Activated CD4-positive, CD25-positive, alpha-beta regulatory T cell (primary cell): ENCODE measurements around the gene TMEM69.
"Not testable (repeated sequence)": the region's sequence is repeated elsewhere in the genome, so short reads cannot be mapped to it uniquely, and the experiment has no call there.

Experiments
- DNase-seq, 4 experiments: peaks; one replicate each; lab custom pipeline; 2025; lab: John Stamatoyannopoulos, UW

TMEM69 gene

GRCh38 chr1:45678489-45678888 is 9.5 kb upstream of the TMEM69 start:
- no peak for DNase-seq

GRCh38 chr1:45679123-45679522 is 8.9 kb upstream of the TMEM69 start:
- no peak for DNase-seq

DNA sequence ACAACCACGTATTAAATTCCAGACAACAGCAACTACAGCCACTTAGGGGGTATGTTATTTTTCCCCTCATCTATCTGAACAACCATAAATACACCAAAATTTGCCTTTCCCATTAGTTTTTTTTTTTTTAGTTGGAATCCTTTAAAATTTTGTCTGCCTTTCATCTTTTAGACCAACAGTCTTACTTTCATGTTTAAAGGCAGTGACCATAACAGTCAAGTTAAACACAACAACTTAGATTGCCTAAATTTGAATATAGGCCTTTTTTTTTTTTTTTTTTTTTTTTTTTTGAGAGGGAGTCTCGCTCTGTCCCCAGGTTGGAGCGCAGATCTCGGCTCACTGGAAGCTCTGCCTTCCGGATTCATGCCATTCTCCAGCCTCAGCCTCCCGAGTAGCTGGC is 5.0 kb upstream of the TMEM69 start:
- no peak for DNase-seq

GRCh38 chr1:45684402-45684801 is 3.6 kb upstream of the TMEM69 start:
- no peak for DNase-seq

- DNase-seq: no peak
Measured at GRCh38 chr1:45685308-45686014, 2.5 kb upstream of the TMEM69 start.

GRCh38 chr1:45686015-45686287 is 2.0 kb upstream of the TMEM69 start:
- peak; percentile 36 to 44 (median 38) for DNase-seq

DNA sequence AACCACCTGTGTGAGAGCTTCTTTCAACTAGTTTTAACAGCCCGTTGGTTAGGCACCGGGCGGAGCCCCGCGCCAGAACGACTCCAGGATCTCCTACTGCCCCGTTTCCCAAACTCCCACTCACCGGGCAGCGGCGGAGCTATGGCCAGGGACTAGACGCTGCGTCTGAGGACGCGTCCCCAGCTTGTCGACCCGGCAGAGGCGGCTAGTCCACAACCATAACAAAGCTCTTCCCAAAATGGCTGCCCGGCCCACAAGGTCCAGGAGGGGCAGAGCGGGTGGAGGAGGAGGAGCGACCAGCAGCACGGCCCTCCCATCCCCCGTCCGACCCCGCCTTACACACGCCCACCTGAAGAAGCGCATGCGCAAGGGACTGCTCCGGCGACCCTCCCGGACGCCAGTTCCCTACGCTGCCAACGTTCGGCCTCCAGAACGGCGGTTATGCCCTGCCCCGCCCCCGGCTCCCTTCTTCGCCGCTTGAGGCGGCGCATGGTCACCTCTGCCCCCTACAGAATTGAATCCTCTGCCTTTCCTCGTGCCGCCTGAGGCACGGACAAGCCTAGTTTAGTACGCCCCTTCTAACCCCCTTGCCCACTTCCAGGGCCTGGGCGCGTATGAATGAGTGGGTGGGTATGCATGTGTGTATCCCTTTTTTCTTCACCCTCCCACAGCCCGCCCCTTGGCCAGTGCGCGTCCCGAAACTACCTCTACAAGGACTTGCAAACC is 1.5 kb upstream of the TMEM69 start, which contains the start of gene GPBP1L1:
Gene GPBP1L1 (minus strand): TSS at position 246 of the 726 bp plus-strand sequence. CDS start 27,446 bp downstream, outside the sequence.
- DNase-seq: peak; percentile 90 to 94 (median 94)

DNA sequence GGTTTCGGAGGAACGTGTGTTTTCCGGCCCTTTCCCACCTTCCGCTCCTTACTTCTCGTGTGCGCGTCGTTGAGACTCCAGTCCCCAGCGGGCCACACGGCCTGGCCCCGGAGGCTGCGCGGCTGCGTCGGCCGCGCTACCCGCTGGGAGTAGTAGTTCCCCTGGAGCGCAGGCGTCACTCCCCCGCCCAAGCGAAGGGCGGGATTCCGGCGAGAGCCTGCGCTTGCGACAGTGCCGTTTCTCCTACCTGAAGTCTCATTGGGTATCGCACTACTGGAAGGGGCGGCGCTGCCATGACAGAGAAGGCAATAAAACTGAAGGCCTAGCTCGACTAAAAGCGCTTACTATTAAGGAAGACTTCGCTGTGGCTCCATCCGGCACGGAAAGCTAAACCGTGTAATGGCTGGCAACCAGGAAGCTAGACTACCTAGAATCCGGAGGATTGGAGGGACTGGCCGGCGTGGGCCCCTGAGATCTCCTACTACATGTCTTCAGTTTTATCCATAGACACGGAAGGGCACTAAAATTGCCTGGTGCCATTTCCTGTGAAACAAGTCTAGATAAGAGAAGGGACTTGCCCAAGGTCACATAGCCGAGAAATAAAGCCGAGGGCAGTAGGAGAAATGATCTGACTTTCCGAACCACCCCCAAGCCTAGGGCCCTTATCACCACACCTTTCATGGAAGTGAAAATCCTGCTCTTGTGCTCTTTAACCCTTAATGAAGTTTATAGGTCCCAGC is 797 bp upstream of the TMEM69 start:
- DNase-seq: peak; percentile 88 to 97 (median 92)

- DNase-seq: not testable (repeated sequence)
Measured at GRCh38 chr1:45693811-45694210, 5.8 kb downstream of the TMEM69 start.

DNA sequence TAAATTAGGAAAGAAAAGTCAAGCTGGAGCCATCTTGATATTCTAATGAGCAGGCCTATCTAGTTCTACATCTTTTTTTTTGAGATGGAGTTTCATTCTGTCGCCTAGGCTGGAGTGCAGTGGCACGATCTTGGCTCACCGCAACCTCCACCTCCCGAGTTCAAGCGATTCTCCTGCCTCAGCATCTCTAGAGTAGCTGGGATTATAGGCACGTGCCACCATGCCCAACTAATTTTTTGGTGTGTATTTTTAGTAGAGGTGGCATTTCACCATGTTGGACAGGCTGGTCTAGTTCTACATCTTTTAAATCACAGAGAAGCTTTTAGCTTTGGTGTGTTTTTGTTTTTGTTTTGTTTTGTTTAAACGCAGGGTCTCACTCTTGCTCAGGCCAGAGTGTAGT is 6.8 kb downstream of the TMEM69 start:
- DNase-seq: no peak

- no peak for DNase-seq
Measured at GRCh38 chr1:45704637-45705036, 16.7 kb downstream of the TMEM69 start.

DNA sequence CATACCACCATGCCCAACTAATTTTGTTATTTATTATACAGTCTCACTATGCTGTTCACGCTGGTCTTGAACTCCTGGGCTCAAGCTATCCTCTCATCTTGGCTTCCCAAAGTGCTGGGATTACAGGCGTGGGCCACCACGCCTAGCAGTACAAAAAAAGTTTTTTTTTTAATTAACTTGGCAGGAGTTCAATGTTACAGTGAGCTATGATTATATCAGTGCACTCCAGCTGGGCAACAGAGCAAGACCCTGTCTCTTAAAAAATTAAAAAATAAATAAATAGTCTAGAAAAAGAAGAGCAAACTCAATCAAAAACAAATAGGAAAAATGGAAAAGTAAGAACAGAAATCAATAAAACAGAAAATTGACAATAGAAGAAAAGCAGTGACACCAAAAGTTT is 25.7 kb downstream of the TMEM69 start:
- DNase-seq: no peak

DNA sequence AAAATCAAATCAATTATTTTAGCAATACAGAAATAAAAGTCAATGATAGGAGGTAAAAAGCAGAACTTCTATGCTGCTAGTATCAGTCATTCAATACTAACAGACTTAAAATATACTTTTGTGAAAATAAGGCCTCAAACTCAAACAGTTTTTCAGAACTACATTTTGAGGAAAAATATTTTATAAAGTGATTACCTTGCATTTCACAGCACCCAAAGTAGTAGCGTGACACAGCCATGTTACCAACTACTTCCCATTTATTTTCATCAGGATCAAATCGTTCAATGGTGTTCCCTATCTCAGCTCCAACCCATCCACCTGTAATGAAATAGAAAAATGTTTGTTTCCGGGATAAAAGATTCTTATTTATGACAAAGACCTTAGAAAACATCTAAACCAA is 28.7 kb downstream of the TMEM69 start:
- no peak for DNase-seq

DNA sequence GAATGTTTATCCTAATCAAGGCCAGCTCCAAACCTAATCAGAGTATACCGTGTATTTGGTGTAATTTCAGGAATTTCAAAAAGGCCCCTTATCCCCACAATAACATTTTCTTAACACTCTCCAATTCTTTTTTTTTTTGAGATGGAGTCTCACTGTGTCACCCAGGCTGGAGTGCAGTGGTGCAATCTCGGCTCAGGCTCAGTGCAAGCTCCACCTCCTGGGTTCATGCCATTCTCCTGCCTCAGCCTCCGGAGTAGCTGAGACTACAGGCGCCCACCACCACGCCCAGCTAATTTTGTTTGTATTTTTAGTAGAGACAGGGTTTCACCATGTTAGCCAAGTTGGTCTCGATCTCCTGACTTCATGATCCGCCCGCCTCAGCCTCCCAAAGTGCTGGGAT is 29.4 kb downstream of the TMEM69 start:
- not testable (repeated sequence) for DNase-seq

GRCh38 chr1:45718289-45718688 is 30.3 kb downstream of the TMEM69 start:
- no peak for DNase-seq

DNA sequence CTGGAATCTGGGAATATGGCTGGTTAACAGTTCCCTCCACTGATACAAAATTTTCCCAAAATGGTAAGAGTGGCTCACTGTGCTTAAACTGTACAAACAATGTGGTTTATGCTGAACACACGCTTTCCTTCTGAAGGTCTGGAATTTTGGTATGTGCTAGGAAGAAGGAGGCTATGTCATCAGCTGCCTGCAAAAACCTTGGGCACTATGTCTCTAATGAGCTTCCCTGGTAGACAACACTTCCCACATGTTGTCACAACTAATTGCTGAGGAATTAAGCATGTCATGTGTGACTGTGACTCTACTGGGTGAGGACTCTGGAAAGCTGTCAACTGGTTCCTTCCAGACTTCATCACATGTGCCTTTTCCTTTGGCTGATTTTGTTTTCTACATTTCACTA is 33.2 kb downstream of the TMEM69 start:
- no peak for DNase-seq

DNA sequence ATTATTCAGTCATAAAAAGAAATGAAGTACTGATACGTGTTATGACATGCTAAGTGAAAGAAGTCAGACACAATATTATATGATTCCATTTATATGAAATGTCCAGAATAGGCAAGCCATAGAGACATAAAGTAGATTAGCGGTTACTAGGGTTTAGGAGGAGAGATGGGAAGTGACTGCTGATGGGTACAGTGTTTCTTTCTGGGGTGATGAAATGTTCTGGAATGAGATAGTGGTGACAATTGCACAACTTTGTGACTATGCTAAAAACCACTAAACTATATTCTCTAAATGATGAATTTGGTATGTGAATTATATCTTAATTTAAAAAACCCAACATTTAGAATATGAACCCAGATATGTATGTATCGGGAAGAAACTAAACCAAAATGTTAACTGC is 34.8 kb downstream of the TMEM69 start:
- DNase-seq: no peak

DNA sequence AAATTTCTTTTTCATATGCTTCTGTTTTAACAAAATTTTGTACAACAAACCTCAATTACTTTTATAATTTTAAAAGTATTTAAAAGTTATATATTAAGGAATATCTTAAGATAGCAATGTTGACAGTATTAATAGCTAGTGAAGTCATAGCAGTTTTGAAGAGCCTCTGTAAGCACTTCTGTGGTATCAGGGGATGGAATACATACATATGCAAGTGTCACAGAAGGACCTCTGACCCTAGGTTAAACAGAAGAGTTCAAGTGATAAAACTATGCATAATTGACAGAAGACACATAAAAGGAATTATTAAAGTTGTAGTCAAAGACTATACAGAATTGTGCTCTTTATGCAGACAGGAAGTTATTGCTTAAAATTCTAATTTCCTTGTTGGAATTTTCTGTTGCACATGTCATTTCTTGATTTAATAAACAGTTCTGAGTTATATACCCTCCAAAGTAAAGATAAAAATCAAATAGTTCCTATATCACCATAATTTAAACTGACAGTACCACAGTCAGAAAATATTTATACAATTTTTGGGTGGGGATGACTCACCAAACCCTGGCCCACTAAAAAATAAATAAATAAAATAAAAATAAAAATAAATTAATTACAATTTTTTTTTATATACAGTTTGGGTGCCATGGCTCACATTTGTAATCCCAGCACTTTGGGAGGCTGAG is 35.4 kb downstream of the TMEM69 start:
- no peak for DNase-seq

GRCh38 chr1:45726007-45726406 is 38.0 kb downstream of the TMEM69 start:
- DNase-seq: not testable (repeated sequence)

GRCh38 chr1:45730075-45730779 is 42.2 kb downstream of the TMEM69 start:
- no peak for DNase-seq

- DNase-seq: no peak
Measured at GRCh38 chr1:45730780-45731319, 42.9 kb downstream of the TMEM69 start.

- no peak for DNase-seq
Measured at GRCh38 chr1:45739137-45739536, 51.2 kb downstream of the TMEM69 start.
